GM12878 (cell line): ENCODE measurements around the gene POLR2F. TPM values are rescaled to one million over a fixed set of nuclear protein-coding genes. Genes with fewer than 3 reads are reported as not detected.
"Not testable (repeated sequence)": the region's sequence is repeated elsewhere in the genome, so short reads cannot be mapped to it uniquely, and the experiment has no call there.

Source experiments
- ATAC-seq: fragments of 200-7000 bp; cut with Tn5 transposase; 3 replicates; pipeline ENCODE4 v1.9.1; 2020; ENCODE audit warnings: mild to moderate bottlenecking, moderate library complexity
- BruUV-seq: library from RNA; stranded (reverse); fragments of 400-500 nt; replicated peaks from 2 replicates; lab custom pipeline; 2021; lab: Mats Ljungman, UMichigan
- CTCF ChIA-PET: fragments of 300-600 bp; sonication (Branson Sonifier 250); formaldehyde crosslinking; extraction: SDS; loops from one replicate; lab custom pipeline; 2021; ENCODE audit warnings: inconsistent platforms; lab: Yijun Ruan, JAX
- POLR2A ChIA-PET: fragments of 350-600 bp; formaldehyde crosslinking; extraction: SDS; loops from one replicate; lab custom pipeline; 2021; ENCODE audit warnings: inconsistent platforms; lab: Charles Lee
- RAD21 ChIA-PET: fragments of 300-600 bp; sonication (Branson Sonifier 250); formaldehyde crosslinking; loops from one replicate; lab custom pipeline; 2023; ENCODE audit warnings: antibody characterized with exemption; ENCODE audit not compliant: unreplicated experiment; lab: Charles Lee
- SMC1A ChIA-PET: fragments of 300-600 bp; sonication (Branson Sonifier 250); formaldehyde crosslinking; loops from one replicate; lab custom pipeline; 2023; ENCODE audit not compliant: unreplicated experiment, uncharacterized antibody; lab: Charles Lee
- DNase-seq: peaks from one replicate; pipeline ENCODE4 v3.0.0-alpha.2; 2011; ENCODE audit warnings: low read depth, low spot score
- FAIRE-seq: peaks from 3 replicates; lab custom pipeline; 2011; peaks lifted over from hg19 to GRCh38; lab: Jason Lieb, UNC
- H2AFZ ChIP-seq: 2 replicates; pipeline ENCODE4 v1.6.0; 2011; ENCODE audit warnings: low read depth, low read length, control low read depth; ENCODE audit not compliant: control insufficient read depth
- H3K27ac ChIP-seq: 2 replicates; pipeline ENCODE4 v1.5.1; 2011; ENCODE audit warnings: control low read depth; ENCODE audit not compliant: control insufficient read depth, insufficient read depth
- H3K27me3 ChIP-seq, 2 experiments: replicated peaks in 1 of 2; 2 replicates each; pipeline versions ENCODE4 v1.6.0 to v1.6.1; 2011; ENCODE audit warnings: low read length in 1 of 2; ENCODE audit not compliant: control insufficient read depth in 2 of 2, insufficient read depth in 2 of 2
- H3K36me3 ChIP-seq, 2 experiments: 2 replicates each; pipeline ENCODE4 v1.5.1; 2011; ENCODE audit warnings: low read length in 1 of 2; ENCODE audit not compliant: control insufficient read depth in 2 of 2, insufficient read depth in 2 of 2
- H3K4me1 ChIP-seq: 2 replicates; pipeline ENCODE4 v1.6.1; 2011; ENCODE audit warnings: mild to moderate bottlenecking, low read length, moderate library complexity, mixed read lengths; ENCODE audit not compliant: control insufficient read depth, insufficient read depth
- H3K4me2 ChIP-seq: 2 replicates; pipeline ENCODE4 v1.6.0; 2011; ENCODE audit warnings: control low read depth; ENCODE audit not compliant: control insufficient read depth, insufficient read depth
- H3K4me3 ChIP-seq: fragments of 200-600 bp; sonication (generic); 2 replicates; pipeline ENCODE4 v1.5.1; 2016
- H3K79me2 ChIP-seq: 2 replicates; pipeline ENCODE4 v1.6.0; 2011; ENCODE audit warnings: low read length; ENCODE audit not compliant: control insufficient read depth, insufficient read depth
- H3K9ac ChIP-seq: 2 replicates; pipeline ENCODE4 v1.8.0; 2011; ENCODE audit warnings: low read length, control low read depth, mixed read lengths; ENCODE audit not compliant: control insufficient read depth, insufficient read depth
- H3K9me3 ChIP-seq: replicated peaks from 3 replicates; pipeline ENCODE4 v1.5.1; 2011; ENCODE audit warnings: mild to moderate bottlenecking, low read length; ENCODE audit not compliant: control insufficient read depth, insufficient read depth
- H4K20me1 ChIP-seq: 2 replicates; pipeline ENCODE4 v1.6.0; 2011; ENCODE audit not compliant: control insufficient read depth, insufficient read depth
- POLR2A ChIP-seq: IDR thresholded peaks from 2 replicates; pipeline ENCODE4 v1.6.1; 2011; ENCODE audit warnings: low read depth, mild to moderate bottlenecking, low read length
- WGBS: methylation state at CpG from one replicate; pipeline ENCODE4 v1.1.6; 2016; ENCODE audit warnings: low lambda C conversion rate; ENCODE audit not compliant: insufficient replicate concordance, insufficient coverage; ENCODE audit errors: missing lambda C conversion rate; 5-methylcytosine and 5-hydroxymethylcytosine counted together
- in situ Hi-C: fragments of 300-500 bp; cut with MboI; formaldehyde crosslinking; loops from 9 replicates; pipeline ENCODE4 v1.14.3; 2018; ENCODE audit warnings: mixed read lengths
- intact Hi-C: fragments of 100-400 bp; cut with micrococcal nuclease; formaldehyde crosslinking; loops from one replicate; pipeline ENCODE4 v1.14.2; 2022; ENCODE audit not compliant: unreplicated experiment
- polyA plus RNA-seq, 11 experiments: library from polyadenylated mRNA; depleted of rRNA in 4 of 11; unstranded in 6 of 11; stranded (reverse) in 5 of 11; fragments of >200 nt; fragmentation: Nextera tagmentation in 4 of 11; fragmentation: Illumina TruSeq in 1 of 11; extraction: Ambion mirVana in 4 of 11; extraction: Trizol in 1 of 11; gene quantifications; 1 replicate in 1 of 11; 2 replicates in 10 of 11; pipeline versions ENCODE4 v1.2.1 to v1.2.3, GENCODE V29; 2011 to 2016; ENCODE audit warnings: inconsistent platforms in 2 of 11, missing spikeins in 2 of 11, low read depth in 1 of 11
- total RNA-seq, 4 experiments: library from RNA; depleted of rRNA in 3 of 4; stranded (reverse); fragments of >200 nt in 3 of 4; fragmentation: Illumina TruSeq in 1 of 4; extraction: Trizol in 1 of 4; gene quantifications; 2 replicates each; pipeline versions ENCODE4 v1.2.1 to v1.2.3, GENCODE V29; 2013 to 2021
- TF ChIP-seq, protein P1 (sequence below): fragments of 450-650 bp; IDR thresholded peaks from 2 replicates; pipeline ENCODE4 v1.6.1; 2018; ENCODE audit warnings: borderline replicate concordance, mild to moderate bottlenecking; ENCODE audit not compliant: partially characterized antibody

POLR2F gene
- total and polyA plus RNA-seq, 10 of the 15 experiments (the other 5 are each of a cell fraction or from before 2014, with no cell fraction given): 71.9 to 218 (median 100.0) TPM

DNA sequence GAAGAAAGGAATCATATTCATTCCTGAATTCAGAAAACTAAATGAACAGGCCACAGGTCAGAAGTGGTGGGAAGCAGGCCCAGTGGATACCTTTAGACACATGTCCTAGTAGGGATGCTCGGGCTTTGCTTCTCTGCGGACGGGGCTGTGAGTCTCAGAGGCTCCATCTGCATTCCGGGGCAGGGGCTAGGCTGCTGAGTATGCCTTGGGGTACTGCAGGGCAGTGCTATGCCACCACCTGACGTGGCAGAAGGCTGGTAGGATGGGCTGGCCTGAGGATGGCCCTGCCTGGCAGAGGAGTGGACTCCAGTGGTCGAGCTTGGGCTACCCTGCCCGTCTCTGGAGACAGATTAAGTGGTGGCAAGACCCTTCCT is 9.7 kb upstream of the POLR2F start:
- H3K4me2 ChIP-seq: no peak overlapping the region
- no peaks in the 10 kb centered on the region for H3K79me2 ChIP-seq
- no TSS peak for BruUV-seq
- CTCF ChIA-PET: interaction anchor here (1.1 kb wide), 1 partner anchor 11 kb away, joined by 5 read pairs; no protein-coding TSS in a partner anchor
- H3K4me3 ChIP-seq: no peak overlapping the region
- SMC1A ChIA-PET: interaction anchor here (1.1 kb wide), 1 partner anchor 10 kb away, joined by 3 read pairs; no protein-coding TSS in a partner anchor
- intact Hi-C loops: no loop called here
- H3K9ac ChIP-seq: no peak overlapping the region
- ATAC-seq: no peak
- no peak for TF ChIP-seq POLR2A
- TF ChIP-seq, protein P1, sequence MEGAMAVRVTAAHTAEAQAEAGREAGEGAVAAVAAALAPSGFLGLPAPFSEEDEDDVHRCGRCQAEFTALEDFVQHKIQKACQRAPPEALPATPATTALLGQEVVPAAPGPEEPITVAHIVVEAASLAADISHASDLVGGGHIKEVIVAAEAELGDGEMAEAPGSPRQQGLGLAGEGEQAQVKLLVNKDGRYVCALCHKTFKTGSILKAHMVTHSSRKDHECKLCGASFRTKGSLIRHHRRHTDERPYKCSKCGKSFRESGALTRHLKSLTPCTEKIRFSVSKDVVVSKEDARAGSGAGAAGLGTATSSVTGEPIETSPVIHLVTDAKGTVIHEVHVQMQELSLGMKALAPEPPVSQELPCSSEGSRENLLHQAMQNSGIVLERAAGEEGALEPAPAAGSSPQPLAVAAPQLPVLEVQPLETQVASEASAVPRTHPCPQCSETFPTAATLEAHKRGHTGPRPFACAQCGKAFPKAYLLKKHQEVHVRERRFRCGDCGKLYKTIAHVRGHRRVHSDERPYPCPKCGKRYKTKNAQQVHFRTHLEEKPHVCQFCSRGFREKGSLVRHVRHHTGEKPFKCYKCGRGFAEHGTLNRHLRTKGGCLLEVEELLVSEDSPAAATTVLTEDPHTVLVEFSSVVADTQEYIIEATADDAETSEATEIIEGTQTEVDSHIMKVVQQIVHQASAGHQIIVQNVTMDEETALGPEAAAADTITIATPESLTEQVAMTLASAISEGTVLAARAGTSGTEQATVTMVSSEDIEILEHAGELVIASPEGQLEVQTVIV: no peak
- no peaks in the 10 kb centered on the region for H3K4me1 ChIP-seq
- H3K36me3 ChIP-seq: no peaks in the 10 kb centered on the region; a peak in 1 of 4 replicates
- no peak for DNase-seq
- no peak overlapping the region for H2AFZ ChIP-seq
- FAIRE-seq: no peak
- no peak overlapping the region for H3K27ac ChIP-seq
- H3K27me3 ChIP-seq: no peaks in the 10 kb centered on the region
- RAD21 ChIA-PET: no interaction called here
- no peaks in the 10 kb centered on the region for H3K9me3 ChIP-seq
- H4K20me1 ChIP-seq: no peaks in the 10 kb centered on the region
- in situ Hi-C loops: no loop called here
- 87% methylated on average over 5 of the region's 7 CpGs for WGBS
- POLR2A ChIA-PET: interaction anchor here (0.7 kb wide), 1 partner anchor 10 kb away, joined by 6 read pairs; the partner anchor contains the start of genes C22orf23 and POLR2F

GRCh38 chr22:37944423-37944822 is 9.1 kb upstream of the POLR2F start:
- H3K9me3 ChIP-seq, H4K20me1 ChIP-seq, CTCF ChIA-PET, BruUV-seq, H3K4me3 ChIP-seq, H2AFZ ChIP-seq, intact Hi-C loops, in situ Hi-C loops, H3K4me2 ChIP-seq, SMC1A ChIA-PET, H3K27me3 ChIP-seq, H3K27ac ChIP-seq, RAD21 ChIA-PET, DNase-seq, FAIRE-seq, H3K4me1 ChIP-seq, POLR2A ChIA-PET, H3K9ac ChIP-seq, ATAC-seq, H3K36me3 ChIP-seq, H3K79me2 ChIP-seq: not testable (repeated sequence)
- 85% methylated on average over 11 of the region's 11 CpGs for WGBS

DNA sequence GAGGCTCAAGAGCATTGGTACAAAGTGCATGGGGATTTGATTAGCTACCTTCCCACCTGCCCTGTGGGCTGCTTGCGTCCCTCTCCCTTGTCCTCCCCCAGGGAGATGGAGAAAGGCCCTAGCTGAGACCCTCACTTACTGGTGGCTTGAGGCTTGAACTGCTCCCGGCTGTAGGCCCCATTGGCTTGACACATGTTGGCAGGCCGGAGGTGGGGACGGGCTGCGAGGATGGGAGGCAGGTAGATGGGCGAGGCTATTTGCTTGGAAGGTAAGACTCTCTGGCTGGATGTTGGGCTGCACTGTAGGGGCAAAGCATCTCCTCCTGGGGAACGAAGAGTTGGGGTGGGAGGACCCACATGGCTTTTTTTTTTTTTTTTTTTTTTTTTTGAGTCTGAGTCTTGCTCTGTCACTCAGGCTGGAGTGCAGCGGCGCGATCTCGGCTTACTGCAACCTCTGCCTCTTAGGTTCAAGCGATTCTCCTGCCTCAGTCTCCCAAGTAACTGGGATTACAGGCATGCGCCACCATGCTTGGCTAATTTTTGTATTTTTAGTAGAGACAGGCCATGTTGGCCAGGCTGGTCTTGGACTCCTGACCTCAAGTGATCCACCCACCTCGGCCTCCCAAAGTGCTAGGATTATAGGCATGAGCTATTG is 6.2 kb upstream of the POLR2F start:
- H4K20me1 ChIP-seq, BruUV-seq, H3K4me3 ChIP-seq, in situ Hi-C loops, H3K9ac ChIP-seq, DNase-seq, FAIRE-seq, H3K79me2 ChIP-seq, intact Hi-C loops, H3K9me3 ChIP-seq, H3K27me3 ChIP-seq, H3K4me2 ChIP-seq, H3K27ac ChIP-seq, H3K4me1 ChIP-seq, H3K36me3 ChIP-seq, H2AFZ ChIP-seq, RAD21 ChIA-PET, ATAC-seq: not testable (repeated sequence)
- CTCF ChIA-PET: interaction anchor here (0.6 to 2.1 kb wide), 4 partner anchors 13 to 166 kb away, joined by 3 to 10 read pairs (median 4); no protein-coding TSS in a partner anchor
- POLR2A ChIA-PET: interaction anchor here (0.9 kb wide), 1 partner anchor 18 kb away, joined by 6 read pairs; no protein-coding TSS in a partner anchor
- SMC1A ChIA-PET: interaction anchor here (0.5 kb wide), 1 partner anchor 339 kb away, joined by 3 read pairs; no protein-coding TSS in a partner anchor
- 84% methylated on average over 14 of the region's 14 CpGs for WGBS
